Breast epithelium (tissue), 4 donors: ENCODE data around the gene ALOX5. TPM values are rescaled to one million over a fixed set of nuclear protein-coding genes. Genes with fewer than 3 reads are reported as not detected.

Source experiments
- DNase-seq, 2 donors: peaks; one replicate each; pipeline ENCODE4 v3.0.0-alpha.2; 2019; ENCODE audit warnings: low spot score in 2 of 2
- H3K27ac ChIP-seq, 2 donors: fragments of 200-600 bp; sonication (generic) in 1 of 2; one replicate each; pipeline ENCODE4 v1.5.1; 2016 to 2019; ENCODE audit warnings: mild to moderate bottlenecking in 1 of 2
- H3K27me3 ChIP-seq, 2 donors: fragments of 200-600 bp; sonication (generic) in 1 of 2; one replicate each; pipeline versions ENCODE4 v1.5.1 to v1.6.0; 2017 to 2019; ENCODE audit warnings: control low read depth in 1 of 2, mild to moderate bottlenecking in 1 of 2
- H3K36me3 ChIP-seq: fragments of 200-600 bp; one replicate; pipeline ENCODE4 v1.5.1; 2019
- H3K4me1 ChIP-seq, 2 donors: fragments of 200-600 bp; sonication (generic); one replicate each; pipeline ENCODE4 v1.5.1; 2016 to 2019; ENCODE audit warnings: control low read depth in 1 of 2
- H3K4me3 ChIP-seq, 3 donors: fragments of 200-600 bp; sonication (generic); 1 replicate in 2 of 3; 2 replicates in 1 of 3; pipeline ENCODE4 v1.5.1; 2016 to 2019; ENCODE audit warnings: mild to moderate bottlenecking in 3 of 3, moderate library complexity in 2 of 3
- H3K9me3 ChIP-seq, 2 donors: fragments of 200-600 bp; sonication (generic) in 1 of 2; one replicate each; pipeline ENCODE4 v1.5.1; 2016 to 2019; ENCODE audit warnings: control low read depth in 1 of 2
- POLR2A ChIP-seq: fragments of 450-650 bp; IDR thresholded peaks from one replicate; pipeline ENCODE4 v1.6.1; 2016; ENCODE audit warnings: antibody characterized with exemption, mild to moderate bottlenecking, moderate library complexity
- POLR2AphosphoS5 ChIP-seq, 3 donors: sonication (generic); formaldehyde crosslinking; IDR thresholded peaks; one replicate each; pipeline ENCODE4 v1.6.1; 2017; ENCODE audit warnings: antibody characterized with exemption in 3 of 3
- intact Hi-C: fragments of 100-400 bp; cut with DNase I; formaldehyde crosslinking; loops from one replicate; pipeline ENCODE4 v1.15.1; 2023; ENCODE audit warnings: low total_unique reads
- total RNA-seq, 3 donors: library from RNA; depleted of rRNA; stranded (reverse); fragments of >200 nt; gene quantifications; one replicate each; pipeline ENCODE4 v1.1.0, GENCODE V29; 2016
- TF ChIP-seq, protein P1 (sequence below), 3 donors: fragments of 450-650 bp; IDR thresholded peaks; one replicate each; pipeline ENCODE4 v1.5.1; 2016 to 2017; ENCODE audit warnings: antibody characterized with exemption in 3 of 3, mild to moderate bottlenecking in 3 of 3, moderate library complexity in 3 of 3

ALOX5 gene
- total RNA-seq, 3 donors from 2014 or later: 33.4 to 67.5 (median 49.0) TPM

DNA sequence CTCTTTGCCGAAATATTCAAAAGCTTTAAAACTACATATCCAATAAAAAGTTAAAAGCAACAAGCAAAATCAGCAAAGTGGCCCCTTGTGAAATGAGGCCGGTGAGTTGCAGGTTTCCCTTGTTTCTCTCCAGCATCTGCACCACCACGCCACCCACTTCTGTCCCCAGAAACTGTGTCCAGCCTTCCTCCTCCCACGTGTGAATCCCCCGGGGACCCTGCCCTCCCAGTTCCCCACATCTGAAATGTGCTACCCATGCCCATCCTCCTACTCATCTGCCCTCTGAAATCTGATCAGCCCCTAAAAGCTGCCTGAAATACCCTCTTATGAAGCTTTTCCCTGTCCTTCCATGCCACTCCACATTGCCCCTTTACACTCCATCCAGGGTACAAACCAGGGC, 3.8 kb downstream of the ALOX5 start:
- Histone ChIP-seq H3K4me3 (no peak overlapping the region), H3K36me3 (no peaks in the 10 kb centered on the region), H3K27me3 (peaks cover 0 to 18% of the 10 kb centered on the region in 2 donors), H3K27ac (no peak overlapping the region), H3K4me1 (peaks cover 0 to 7% of the 10 kb centered on the region in 2 donors), H3K9me3 (no peaks in the 10 kb centered on the region)
- TF ChIP-seq, protein P1, sequence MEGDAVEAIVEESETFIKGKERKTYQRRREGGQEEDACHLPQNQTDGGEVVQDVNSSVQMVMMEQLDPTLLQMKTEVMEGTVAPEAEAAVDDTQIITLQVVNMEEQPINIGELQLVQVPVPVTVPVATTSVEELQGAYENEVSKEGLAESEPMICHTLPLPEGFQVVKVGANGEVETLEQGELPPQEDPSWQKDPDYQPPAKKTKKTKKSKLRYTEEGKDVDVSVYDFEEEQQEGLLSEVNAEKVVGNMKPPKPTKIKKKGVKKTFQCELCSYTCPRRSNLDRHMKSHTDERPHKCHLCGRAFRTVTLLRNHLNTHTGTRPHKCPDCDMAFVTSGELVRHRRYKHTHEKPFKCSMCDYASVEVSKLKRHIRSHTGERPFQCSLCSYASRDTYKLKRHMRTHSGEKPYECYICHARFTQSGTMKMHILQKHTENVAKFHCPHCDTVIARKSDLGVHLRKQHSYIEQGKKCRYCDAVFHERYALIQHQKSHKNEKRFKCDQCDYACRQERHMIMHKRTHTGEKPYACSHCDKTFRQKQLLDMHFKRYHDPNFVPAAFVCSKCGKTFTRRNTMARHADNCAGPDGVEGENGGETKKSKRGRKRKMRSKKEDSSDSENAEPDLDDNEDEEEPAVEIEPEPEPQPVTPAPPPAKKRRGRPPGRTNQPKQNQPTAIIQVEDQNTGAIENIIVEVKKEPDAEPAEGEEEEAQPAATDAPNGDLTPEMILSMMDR (IDR thresholded peaks at IDR 0.05): no peak
- no peak for TF ChIP-seq POLR2AphosphoS5 (IDR thresholded peaks at IDR 0.05)
- no peak for TF ChIP-seq POLR2A
- intact Hi-C loops: loop anchor here (1.0 kb wide), 1 partner anchor 41 kb away; no protein-coding TSS in a partner anchor
- DNase-seq: no peak

DNA sequence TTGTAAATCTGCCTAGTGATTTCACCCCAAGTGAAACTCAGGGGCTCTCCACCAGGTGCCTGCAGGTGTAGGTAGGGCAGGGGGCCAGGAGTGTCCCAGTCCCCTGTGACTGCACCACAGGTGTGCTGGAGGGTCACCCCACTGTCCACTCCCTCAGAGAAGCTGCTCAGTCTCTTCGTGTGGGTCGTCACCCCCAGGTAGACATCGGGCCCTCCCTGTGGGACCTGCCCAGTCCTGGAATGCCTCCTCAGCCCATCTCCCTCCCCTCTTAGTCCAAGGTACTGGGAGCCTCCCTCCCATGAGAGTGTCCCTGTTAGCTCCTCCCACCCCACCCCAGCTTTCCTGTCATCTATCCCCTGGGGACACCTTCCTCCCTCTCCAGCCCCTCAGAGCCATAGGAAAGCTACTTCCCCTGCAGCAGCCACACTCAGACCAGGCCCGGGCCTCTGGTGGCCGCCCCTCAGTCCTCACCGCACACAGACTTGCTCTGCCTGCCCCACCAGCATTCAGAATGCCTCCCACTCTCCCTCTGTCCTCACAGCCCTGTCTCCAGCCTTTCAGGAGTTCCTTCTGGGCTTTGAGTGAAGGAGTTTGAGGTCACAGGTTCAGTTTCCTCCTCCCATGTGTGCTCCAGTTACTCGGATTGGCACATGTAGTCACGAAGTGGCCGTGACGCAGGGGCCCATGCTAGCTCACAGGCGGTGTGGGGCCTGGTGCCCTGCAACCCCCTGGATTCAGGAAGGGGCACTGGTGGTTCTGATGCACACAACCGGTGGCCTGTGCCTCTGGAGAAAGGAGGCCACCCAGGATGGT, 5.1 kb downstream of the ALOX5 start:
- DNase-seq: no peak
- Histone ChIP-seq H3K4me1 (peaks cover 0 to 7% of the 10 kb centered on the region in 2 donors), H3K4me3 (no peak overlapping the region), H3K9me3 (no peaks in the 10 kb centered on the region), H3K27me3 (peaks cover 0 to 18% of the 10 kb centered on the region in 2 donors), H3K27ac (no peak overlapping the region), H3K36me3 (no peaks in the 10 kb centered on the region)
- TF ChIP-seq POLR2AphosphoS5 (IDR thresholded peaks at IDR 0.05): no peak
- intact Hi-C loops: loop anchor here (1.0 kb wide), 1 partner anchor 40 kb away; no protein-coding TSS in a partner anchor

DNA sequence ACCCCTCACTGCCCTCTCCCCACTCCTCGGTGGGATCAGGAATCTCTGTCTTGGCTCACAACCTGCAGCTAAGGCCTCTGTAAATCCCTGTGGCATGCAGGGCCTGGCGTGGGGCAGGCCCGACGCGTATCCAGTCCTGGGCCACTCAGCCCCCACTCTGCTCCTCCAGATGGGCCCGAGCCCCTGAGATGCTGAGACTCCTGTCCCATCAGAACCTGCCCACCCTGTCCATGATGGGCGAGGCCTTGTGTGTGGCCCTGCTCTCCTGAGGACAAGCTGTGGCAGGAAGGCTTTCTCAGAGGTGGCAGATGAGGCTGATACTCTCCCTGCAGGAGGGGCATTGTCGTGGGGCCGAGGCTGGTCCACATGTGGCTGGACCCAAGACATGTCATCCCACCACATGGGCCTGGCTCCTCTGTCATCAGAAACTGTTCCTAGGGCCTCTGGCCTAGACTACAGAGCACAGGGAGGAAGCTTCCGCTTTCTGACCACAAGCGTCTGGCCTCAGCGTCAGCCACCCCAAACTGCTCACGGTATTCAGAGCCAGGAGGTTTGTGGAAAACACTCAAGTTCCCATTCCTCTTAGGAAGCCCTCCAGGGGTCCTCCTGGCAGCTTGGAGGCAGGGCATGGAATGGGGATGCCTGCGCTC, 6.0 kb downstream of the ALOX5 start:
- H3K36me3 ChIP-seq: no peaks in the 10 kb centered on the region
- peaks cover 0 to 16% of the 10 kb centered on the region in 2 donors for H3K27me3 ChIP-seq
- intact Hi-C loops: no loop called here
- H3K27ac ChIP-seq: no peak overlapping the region
- H3K4me1 ChIP-seq: peaks cover 0 to under 1% of the 10 kb centered on the region in 2 donors
- TF ChIP-seq POLR2AphosphoS5 (IDR thresholded peaks at IDR 0.05) (no peak), POLR2A (no peak)
- TF ChIP-seq, protein P1 (IDR thresholded peaks at IDR 0.05): no peak
- no peak for DNase-seq
- H3K9me3 ChIP-seq: no peaks in the 10 kb centered on the region
- no peak overlapping the region for H3K4me3 ChIP-seq

DNA sequence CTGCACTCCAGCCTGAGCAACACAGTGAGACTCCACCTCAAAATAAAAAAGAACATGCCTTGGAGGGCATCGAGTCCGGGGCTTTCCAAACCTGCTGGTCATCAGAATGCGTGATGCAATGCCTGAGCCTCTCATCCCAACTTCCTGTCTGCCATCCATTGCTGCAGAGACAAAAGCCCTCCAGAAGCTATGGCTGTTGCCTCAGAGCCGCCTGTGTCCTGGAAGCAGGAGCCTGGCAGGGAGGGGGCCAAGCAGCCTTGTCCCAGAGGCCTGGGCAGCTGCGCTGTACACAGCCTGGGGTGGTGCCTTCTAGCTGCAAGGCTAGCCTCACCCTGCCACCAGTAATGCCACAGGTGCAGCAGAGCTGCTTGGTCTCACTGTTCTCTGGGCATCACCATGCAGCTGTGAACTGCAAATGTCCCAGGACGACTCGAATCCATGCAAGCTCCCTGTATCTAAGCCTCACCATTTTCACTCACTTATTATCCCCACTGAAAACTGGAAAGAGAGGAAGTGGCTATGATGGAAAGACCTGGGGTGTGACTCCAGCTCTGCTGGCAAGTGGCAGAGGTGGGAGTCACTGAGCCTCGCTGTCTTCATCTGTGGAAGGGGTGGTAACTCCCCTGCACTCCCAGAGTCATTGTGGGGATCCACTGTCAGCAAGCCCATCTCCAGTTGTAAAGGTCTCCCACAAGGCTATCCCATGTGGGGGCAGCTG, 7.0 kb downstream of the ALOX5 start:
- H3K36me3 ChIP-seq: no peaks in the 10 kb centered on the region
- no peak for DNase-seq
- intact Hi-C loops: no loop called here
- H3K9me3 ChIP-seq: no peaks in the 10 kb centered on the region
- peaks cover 0 to 7% of the 10 kb centered on the region in 2 donors for H3K27me3 ChIP-seq
- no peaks in the 10 kb centered on the region for H3K4me1 ChIP-seq
- no peak overlapping the region for H3K27ac ChIP-seq
- no peak for TF ChIP-seq POLR2AphosphoS5 (IDR thresholded peaks at IDR 0.05)
- TF ChIP-seq, protein P1 (IDR thresholded peaks at IDR 0.05): no peak
- no peak overlapping the region for H3K4me3 ChIP-seq

DNA sequence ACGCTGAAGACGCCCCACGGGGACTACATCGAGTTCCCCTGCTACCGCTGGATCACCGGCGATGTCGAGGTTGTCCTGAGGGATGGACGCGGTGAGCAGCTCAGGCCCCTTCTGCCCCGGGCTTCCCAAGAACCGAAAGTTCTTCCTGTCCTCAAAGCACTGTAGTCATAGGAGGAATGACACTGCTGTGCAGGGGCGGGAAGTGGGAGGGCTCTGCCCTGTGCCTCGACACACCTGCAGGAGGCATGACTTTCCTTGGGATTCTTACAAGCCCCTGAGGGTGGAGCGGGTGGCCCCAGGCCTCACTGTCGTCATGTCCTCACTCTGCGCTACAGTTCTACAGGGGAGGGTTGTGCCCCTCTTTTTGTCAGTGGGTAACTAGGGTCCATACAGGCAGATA, 8.6 kb downstream of the ALOX5 start:
- Histone ChIP-seq H3K27me3 (peaks cover 0 to 5% of the 10 kb centered on the region in 2 donors), H3K27ac (no peak overlapping the region), H3K36me3 (no peaks in the 10 kb centered on the region), H3K9me3 (no peaks in the 10 kb centered on the region), H3K4me3 (no peak overlapping the region), H3K4me1 (no peaks in the 10 kb centered on the region)
- TF ChIP-seq POLR2AphosphoS5 (IDR thresholded peaks at IDR 0.05): no peak
- TF ChIP-seq, protein P1 (IDR thresholded peaks at IDR 0.05): no peak
- TF ChIP-seq POLR2A: no peak
- intact Hi-C loops: no loop called here
- no peak for DNase-seq
